HepG2 (cell line): Measurements from ENCODE around the gene PPIA. TPM values are rescaled to one million over a fixed set of nuclear protein-coding genes. Genes with fewer than 3 reads are reported as not detected.
A peak's percentile ranks its signal among the peaks of the same experiment; 100 is the strongest.

Source experiments
- ATAC-seq: fragments of 200-7000 bp; cut with Tn5 transposase; 3 replicates; pipeline ENCODE4 v1.9.1; 2020; ENCODE audit warnings: mild to moderate bottlenecking, moderate library complexity
- BruUV-seq: library from RNA; stranded (reverse); fragments of 400-500 nt; replicated peaks from 2 replicates; lab custom pipeline; 2021; lab: Mats Ljungman, UMichigan
- CTCF ChIA-PET: fragments of 300-600 bp; formaldehyde crosslinking; extraction: SDS; loops from one replicate; lab custom pipeline; 2021; ENCODE audit warnings: low total read pairs, inconsistent platforms, low intra/inter-chr PET ratio; lab: Yijun Ruan, JAX
- POLR2A ChIA-PET: fragments of 350-600 bp; sonication (Branson Sonifier 250); formaldehyde crosslinking; loops from one replicate; lab custom pipeline; 2020; ENCODE audit warnings: antibody characterized with exemption, inconsistent platforms; lab: Yijun Ruan, JAX
- DNase-seq: peaks from one replicate; pipeline ENCODE4 v3.0.0-alpha.2; 2015; ENCODE audit warnings: low spot score
- FAIRE-seq: peaks from 3 replicates; lab custom pipeline; 2011; peaks lifted over from hg19 to GRCh38; lab: Jason Lieb, UNC
- H2AFZ ChIP-seq: one replicate; pipeline ENCODE4 v1.6.1; 2011; ENCODE audit warnings: low read length, inconsistent platforms
- H3K27ac ChIP-seq: fragments of 300-600 bp; 3 replicates; pipeline ENCODE4 v1.8.0; 2011; ENCODE audit warnings: mixed run types, mild to moderate bottlenecking, mixed read lengths, low read length, inconsistent platforms; ENCODE audit not compliant: insufficient read depth; ENCODE audit errors: extremely low read length
- H3K27me3 ChIP-seq, 2 experiments: fragments of 200-600 bp in 1 of 2; 2 replicates in 1 of 2; 3 replicates in 1 of 2; pipeline versions ENCODE4 v1.6.0 to v1.8.0; 2011; ENCODE audit warnings: low read length in 2 of 2, mild to moderate bottlenecking in 2 of 2, moderate library complexity in 2 of 2, inconsistent platforms in 1 of 2; ENCODE audit not compliant: insufficient read depth in 2 of 2, control insufficient read depth in 1 of 2
- H3K36me3 ChIP-seq, 2 experiments: fragments of 200-600 bp in 1 of 2; replicated peaks in 1 of 2; 2 replicates in 1 of 2; 3 replicates in 1 of 2; pipeline versions ENCODE4 v1.5.1 to v1.8.0; 2011; ENCODE audit warnings: low read length in 2 of 2, inconsistent platforms in 1 of 2; ENCODE audit not compliant: insufficient read depth in 2 of 2, control insufficient read depth in 1 of 2
- H3K4me1 ChIP-seq: 2 replicates; pipeline ENCODE4 v1.5.1; 2012; ENCODE audit warnings: low read length, inconsistent platforms; ENCODE audit not compliant: insufficient read depth
- H3K4me2 ChIP-seq: 2 replicates; pipeline ENCODE4 v1.6.0; 2011; ENCODE audit warnings: low read depth, low read length, inconsistent platforms
- H3K4me3 ChIP-seq, 3 experiments: fragments of 200-600 bp in 1 of 3; sonication (generic), shearing (Covaris generic) in 1 of 3; replicated peaks in 1 of 3; 2 replicates each; pipeline ENCODE4 v1.5.1; 2011 to 2016; ENCODE audit warnings: low read length in 3 of 3, inconsistent platforms in 2 of 3, low read depth in 2 of 3, mild to moderate bottlenecking in 2 of 3, control low read depth in 1 of 3, mixed read lengths in 1 of 3; ENCODE audit not compliant: insufficient read depth in 1 of 3
- H3K79me2 ChIP-seq: one replicate; pipeline ENCODE4 v1.6.1; 2011; ENCODE audit warnings: low read length, inconsistent platforms; ENCODE audit not compliant: insufficient read depth
- H3K9ac ChIP-seq: 2 replicates; pipeline ENCODE4 v1.6.0; 2011; ENCODE audit warnings: mild to moderate bottlenecking, low read depth, low read length, inconsistent platforms; ENCODE audit not compliant: insufficient read depth
- H3K9me3 ChIP-seq: 2 replicates; pipeline ENCODE4 v1.5.1; 2012; ENCODE audit warnings: mild to moderate bottlenecking, low read length
- H4K20me1 ChIP-seq: 2 replicates; pipeline ENCODE4 v1.6.0; 2011; ENCODE audit warnings: inconsistent platforms, mild to moderate bottlenecking, low read length, moderate library complexity; ENCODE audit not compliant: insufficient read depth
- GPN1 ChIP-seq: sonication (generic); formaldehyde crosslinking; IDR thresholded peaks from 2 replicates; pipeline ENCODE4 v1.5.1; 2020; ENCODE audit warnings: missing genetic modification reagents, borderline replicate concordance
- NR1H2 ChIP-seq: sonication (generic); formaldehyde crosslinking; IDR thresholded peaks from 2 replicates; pipeline ENCODE4 v1.8.1; 2022; ENCODE audit warnings: low read depth, missing genetic modification reagents, borderline replicate concordance
- PHF20 ChIP-seq: sonication (generic); formaldehyde crosslinking; IDR thresholded peaks from 2 replicates; pipeline ENCODE4 v1.5.0; 2020; ENCODE audit warnings: mild to moderate bottlenecking, missing genetic modification reagents
- ZNF33B ChIP-seq: sonication (generic); formaldehyde crosslinking; IDR thresholded peaks from 2 replicates; pipeline ENCODE4 v1.5.1; 2020; ENCODE audit warnings: mild to moderate bottlenecking, missing genetic modification reagents
- ZNF770 ChIP-seq: sonication (generic); formaldehyde crosslinking; IDR thresholded peaks from 2 replicates; pipeline ENCODE4 v1.5.0; 2020; ENCODE audit warnings: mild to moderate bottlenecking, missing genetic modification reagents
- ZSCAN22 ChIP-seq: sonication (generic); formaldehyde crosslinking; IDR thresholded peaks from 2 replicates; pipeline ENCODE4 v1.4.0; 2020; ENCODE audit warnings: mild to moderate bottlenecking, missing genetic modification reagents
- WGBS: methylation state at CpG from one replicate; pipeline ENCODE4 v1.1.6; 2017; ENCODE audit warnings: low lambda C conversion rate; 5-methylcytosine and 5-hydroxymethylcytosine counted together
- in situ Hi-C: cut with HindIII; loops from 2 replicates; pipeline ENCODE4 v1.10.0; 2017; ENCODE audit warnings: low pct_unique_long_range_greater_than_20kb; ENCODE audit not compliant: extremely low pct_ligation_motif_present
- intact Hi-C: fragments of 100-400 bp; cut with micrococcal nuclease; formaldehyde crosslinking; loops from one replicate; pipeline ENCODE4 v1.10.0; 2022; ENCODE audit not compliant: unreplicated experiment
- polyA plus RNA-seq, 8 experiments: library from polyadenylated mRNA; depleted of rRNA in 3 of 8; stranded (reverse) in 7 of 8; unstranded in 1 of 8; fragments of >200 nt; fragmentation: Illumina TruSeq in 4 of 8; extraction: Trizol in 4 of 8; gene quantifications; 2 replicates each; pipeline versions ENCODE4 v1.2.1 to v1.2.3, GENCODE V29; 2011 to 2016; ENCODE audit warnings: low read depth in 4 of 8, missing spikeins in 1 of 8, mixed read lengths in 1 of 8; ENCODE audit not compliant: insufficient read depth in 1 of 8
- total RNA-seq, 5 experiments: library from RNA; depleted of rRNA; stranded (reverse); fragments of >200 nt; fragmentation: Illumina TruSeq; extraction: Trizol; gene quantifications; 2 replicates each; pipeline ENCODE4 v1.2.3, GENCODE V29; 2016; ENCODE audit warnings: low read depth in 1 of 5
- TF ChIP-seq, protein P1 (sequence below): IDR thresholded peaks from 2 replicates; pipeline ENCODE4 v1.4.0; 2020; ENCODE audit warnings: mild to moderate bottlenecking, missing genetic modification reagents
- TF ChIP-seq, protein P2 (sequence below), 2 experiments: IDR thresholded peaks; 2 replicates each; pipeline ENCODE4 v1.6.1; 2011 to 2012; ENCODE audit warnings: low read length in 2 of 2, borderline replicate concordance in 1 of 2, low read depth in 1 of 2, mild to moderate bottlenecking in 1 of 2, moderate library complexity in 1 of 2

Gene PPIA
- total and polyA plus RNA-seq, 2 of the 13 experiments (the other 11 are each of a cell fraction or from before 2014, with no cell fraction given), result 2,268 to 3,010 TPM

DNA sequence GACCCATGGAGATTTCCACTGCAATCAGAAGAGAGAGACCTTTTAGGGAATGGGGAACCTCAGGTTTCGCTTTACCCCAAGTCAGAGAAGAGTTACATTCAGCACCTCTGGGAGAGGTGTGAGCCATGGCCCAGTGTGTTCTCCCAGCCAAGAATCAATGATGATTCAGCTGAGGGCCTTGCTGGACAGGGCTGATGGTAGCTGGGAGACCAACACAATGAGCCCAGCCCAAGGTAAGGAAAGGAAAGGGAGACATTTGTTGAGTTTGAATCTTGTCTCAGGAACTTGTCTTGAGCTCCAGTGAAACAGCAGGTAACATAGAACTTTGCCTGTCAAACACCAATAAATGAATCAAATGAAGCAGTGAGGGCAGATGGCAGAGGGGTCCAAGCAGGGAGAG is 14.0 kb upstream of the PPIA start:
- Histone ChIP-seq H3K4me1 (peaks cover 24% of the 10 kb centered on the region), H3K27ac (no peak overlapping the region), H3K4me3 (no peak overlapping the region), H3K9me3 (no peaks in the 10 kb centered on the region), H3K27me3 (peaks cover 1 to 5% of the 10 kb centered on the region in 2 experiments; a peak in 2 of 5 replicates), H2AFZ (no peak overlapping the region)
- ATAC-seq, result peak; percentile 24; the same call in 1 of the 3 replicates
- POLR2A ChIA-PET, result no interaction called here
- BruUV-seq, result no TSS peak
- intact Hi-C loops, result no loop called here
- TF ChIP-seq, protein P1, sequence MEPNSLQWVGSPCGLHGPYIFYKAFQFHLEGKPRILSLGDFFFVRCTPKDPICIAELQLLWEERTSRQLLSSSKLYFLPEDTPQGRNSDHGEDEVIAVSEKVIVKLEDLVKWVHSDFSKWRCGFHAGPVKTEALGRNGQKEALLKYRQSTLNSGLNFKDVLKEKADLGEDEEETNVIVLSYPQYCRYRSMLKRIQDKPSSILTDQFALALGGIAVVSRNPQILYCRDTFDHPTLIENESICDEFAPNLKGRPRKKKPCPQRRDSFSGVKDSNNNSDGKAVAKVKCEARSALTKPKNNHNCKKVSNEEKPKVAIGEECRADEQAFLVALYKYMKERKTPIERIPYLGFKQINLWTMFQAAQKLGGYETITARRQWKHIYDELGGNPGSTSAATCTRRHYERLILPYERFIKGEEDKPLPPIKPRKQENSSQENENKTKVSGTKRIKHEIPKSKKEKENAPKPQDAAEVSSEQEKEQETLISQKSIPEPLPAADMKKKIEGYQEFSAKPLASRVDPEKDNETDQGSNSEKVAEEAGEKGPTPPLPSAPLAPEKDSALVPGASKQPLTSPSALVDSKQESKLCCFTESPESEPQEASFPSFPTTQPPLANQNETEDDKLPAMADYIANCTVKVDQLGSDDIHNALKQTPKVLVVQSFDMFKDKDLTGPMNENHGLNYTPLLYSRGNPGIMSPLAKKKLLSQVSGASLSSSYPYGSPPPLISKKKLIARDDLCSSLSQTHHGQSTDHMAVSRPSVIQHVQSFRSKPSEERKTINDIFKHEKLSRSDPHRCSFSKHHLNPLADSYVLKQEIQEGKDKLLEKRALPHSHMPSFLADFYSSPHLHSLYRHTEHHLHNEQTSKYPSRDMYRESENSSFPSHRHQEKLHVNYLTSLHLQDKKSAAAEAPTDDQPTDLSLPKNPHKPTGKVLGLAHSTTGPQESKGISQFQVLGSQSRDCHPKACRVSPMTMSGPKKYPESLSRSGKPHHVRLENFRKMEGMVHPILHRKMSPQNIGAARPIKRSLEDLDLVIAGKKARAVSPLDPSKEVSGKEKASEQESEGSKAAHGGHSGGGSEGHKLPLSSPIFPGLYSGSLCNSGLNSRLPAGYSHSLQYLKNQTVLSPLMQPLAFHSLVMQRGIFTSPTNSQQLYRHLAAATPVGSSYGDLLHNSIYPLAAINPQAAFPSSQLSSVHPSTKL, result no peak
- TF ChIP-seq PHF20 (no peak), ZNF770 (CRISPR knock-in tag) (no peak), NR1H2 (CRISPR knock-in tag) (no peak), ZNF33B (CRISPR knock-in tag) (no peak), ZSCAN22 (no peak), GPN1 (CRISPR knock-in tag) (no peak)
- TF ChIP-seq, protein P2, sequence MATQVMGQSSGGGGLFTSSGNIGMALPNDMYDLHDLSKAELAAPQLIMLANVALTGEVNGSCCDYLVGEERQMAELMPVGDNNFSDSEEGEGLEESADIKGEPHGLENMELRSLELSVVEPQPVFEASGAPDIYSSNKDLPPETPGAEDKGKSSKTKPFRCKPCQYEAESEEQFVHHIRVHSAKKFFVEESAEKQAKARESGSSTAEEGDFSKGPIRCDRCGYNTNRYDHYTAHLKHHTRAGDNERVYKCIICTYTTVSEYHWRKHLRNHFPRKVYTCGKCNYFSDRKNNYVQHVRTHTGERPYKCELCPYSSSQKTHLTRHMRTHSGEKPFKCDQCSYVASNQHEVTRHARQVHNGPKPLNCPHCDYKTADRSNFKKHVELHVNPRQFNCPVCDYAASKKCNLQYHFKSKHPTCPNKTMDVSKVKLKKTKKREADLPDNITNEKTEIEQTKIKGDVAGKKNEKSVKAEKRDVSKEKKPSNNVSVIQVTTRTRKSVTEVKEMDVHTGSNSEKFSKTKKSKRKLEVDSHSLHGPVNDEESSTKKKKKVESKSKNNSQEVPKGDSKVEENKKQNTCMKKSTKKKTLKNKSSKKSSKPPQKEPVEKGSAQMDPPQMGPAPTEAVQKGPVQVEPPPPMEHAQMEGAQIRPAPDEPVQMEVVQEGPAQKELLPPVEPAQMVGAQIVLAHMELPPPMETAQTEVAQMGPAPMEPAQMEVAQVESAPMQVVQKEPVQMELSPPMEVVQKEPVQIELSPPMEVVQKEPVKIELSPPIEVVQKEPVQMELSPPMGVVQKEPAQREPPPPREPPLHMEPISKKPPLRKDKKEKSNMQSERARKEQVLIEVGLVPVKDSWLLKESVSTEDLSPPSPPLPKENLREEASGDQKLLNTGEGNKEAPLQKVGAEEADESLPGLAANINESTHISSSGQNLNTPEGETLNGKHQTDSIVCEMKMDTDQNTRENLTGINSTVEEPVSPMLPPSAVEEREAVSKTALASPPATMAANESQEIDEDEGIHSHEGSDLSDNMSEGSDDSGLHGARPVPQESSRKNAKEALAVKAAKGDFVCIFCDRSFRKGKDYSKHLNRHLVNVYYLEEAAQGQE (IDR thresholded peaks at IDR 0.05; ENCODE audit: borderline replicate concordance in 1 of 2, low read depth in 1 of 2, low read length in 2 of 2), result peak in 1 of 2 experiments; percentile 78; a peak in 2 of 4 replicates
- TF ChIP-seq, all 625 proteins: peak for 1
- Histone ChIP-seq H3K4me2 (no peak overlapping the region), H3K9ac (no peak overlapping the region), H3K36me3 (no peaks in the 10 kb centered on the region), H3K79me2 (no peaks in the 10 kb centered on the region), H4K20me1 (no peaks in the 10 kb centered on the region)
- CTCF ChIA-PET, result no interaction called here
- FAIRE-seq (no peak), DNase-seq (no peak)
- 25% methylated on average over 1 of the region's 1 CpG for WGBS
- in situ Hi-C loops, result no loop called here
